WTC11 (cell line): Measurements from ENCODE around the gene COL4A1.

Experiments used
- JUN ChIP-seq: sonication (generic); formaldehyde crosslinking; IDR thresholded peaks from 2 replicates; pipeline ENCODE4 v1.8.0; 2023; ENCODE audit warnings: mild to moderate bottlenecking, missing genetic modification reagents
- TCF7 ChIP-seq: sonication (generic); formaldehyde crosslinking; IDR thresholded peaks from 2 replicates; pipeline ENCODE4 v1.8.0; 2022; ENCODE audit warnings: mild to moderate bottlenecking, low read depth, missing genetic modification reagents, moderate library complexity
- TF ChIP-seq, protein P1 (sequence below): fragments of 200-600 bp; IDR thresholded peaks from 2 replicates; pipeline ENCODE4 v1.8.0; 2022; ENCODE audit warnings: antibody characterized with exemption
- TF ChIP-seq, protein P2 (sequence below): sonication (generic); formaldehyde crosslinking; IDR thresholded peaks from 2 replicates; pipeline ENCODE4 v1.8.1; 2023; ENCODE audit warnings: mild to moderate bottlenecking, missing genetic modification reagents, moderate library complexity

DNA sequence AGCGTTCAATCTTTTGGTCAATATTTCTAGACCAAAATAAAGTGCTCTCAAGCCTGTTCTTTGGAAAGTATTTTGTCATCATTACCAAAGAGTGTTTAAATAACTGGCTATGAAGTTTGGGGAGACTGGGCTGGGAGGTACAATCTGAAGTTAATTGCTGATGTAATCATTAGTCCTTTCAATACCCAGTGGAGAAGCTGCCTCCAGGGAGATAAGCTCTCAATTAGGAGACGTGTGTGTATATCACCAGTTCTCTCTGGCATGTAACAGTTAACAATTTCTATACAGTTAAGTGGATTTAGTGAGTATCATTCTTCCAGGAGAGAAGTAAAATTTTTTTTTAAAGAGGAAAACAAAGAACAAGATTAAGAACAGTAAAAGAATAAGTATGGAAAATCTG, 1.4 kb downstream of the COL4A1 start:
- TF ChIP-seq JUN (CRISPR knock-in tag), result no peak
- TF ChIP-seq TCF7 (CRISPR knock-in tag), result no peak
- TF ChIP-seq, protein P1, sequence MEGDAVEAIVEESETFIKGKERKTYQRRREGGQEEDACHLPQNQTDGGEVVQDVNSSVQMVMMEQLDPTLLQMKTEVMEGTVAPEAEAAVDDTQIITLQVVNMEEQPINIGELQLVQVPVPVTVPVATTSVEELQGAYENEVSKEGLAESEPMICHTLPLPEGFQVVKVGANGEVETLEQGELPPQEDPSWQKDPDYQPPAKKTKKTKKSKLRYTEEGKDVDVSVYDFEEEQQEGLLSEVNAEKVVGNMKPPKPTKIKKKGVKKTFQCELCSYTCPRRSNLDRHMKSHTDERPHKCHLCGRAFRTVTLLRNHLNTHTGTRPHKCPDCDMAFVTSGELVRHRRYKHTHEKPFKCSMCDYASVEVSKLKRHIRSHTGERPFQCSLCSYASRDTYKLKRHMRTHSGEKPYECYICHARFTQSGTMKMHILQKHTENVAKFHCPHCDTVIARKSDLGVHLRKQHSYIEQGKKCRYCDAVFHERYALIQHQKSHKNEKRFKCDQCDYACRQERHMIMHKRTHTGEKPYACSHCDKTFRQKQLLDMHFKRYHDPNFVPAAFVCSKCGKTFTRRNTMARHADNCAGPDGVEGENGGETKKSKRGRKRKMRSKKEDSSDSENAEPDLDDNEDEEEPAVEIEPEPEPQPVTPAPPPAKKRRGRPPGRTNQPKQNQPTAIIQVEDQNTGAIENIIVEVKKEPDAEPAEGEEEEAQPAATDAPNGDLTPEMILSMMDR, result no peak
- TF ChIP-seq, protein P2, sequence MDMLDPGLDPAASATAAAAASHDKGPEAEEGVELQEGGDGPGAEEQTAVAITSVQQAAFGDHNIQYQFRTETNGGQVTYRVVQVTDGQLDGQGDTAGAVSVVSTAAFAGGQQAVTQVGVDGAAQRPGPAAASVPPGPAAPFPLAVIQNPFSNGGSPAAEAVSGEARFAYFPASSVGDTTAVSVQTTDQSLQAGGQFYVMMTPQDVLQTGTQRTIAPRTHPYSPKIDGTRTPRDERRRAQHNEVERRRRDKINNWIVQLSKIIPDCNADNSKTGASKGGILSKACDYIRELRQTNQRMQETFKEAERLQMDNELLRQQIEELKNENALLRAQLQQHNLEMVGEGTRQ (CRISPR knock-in tag), result no peak
